HG03139 (cell line): Measurements from ENCODE around the gene STPG1.
"Not testable (repeated sequence)": the region's sequence is repeated elsewhere in the genome, so short reads cannot be mapped to it uniquely, and the experiment has no call there.

Experiments used
- ATAC-seq: cut with Tn5 transposase; IDR thresholded peaks from one replicate; pipeline ENCODE4 v1.9.1; 2021; ENCODE audit not compliant: unreplicated experiment

The STPG1 gene, protein sequence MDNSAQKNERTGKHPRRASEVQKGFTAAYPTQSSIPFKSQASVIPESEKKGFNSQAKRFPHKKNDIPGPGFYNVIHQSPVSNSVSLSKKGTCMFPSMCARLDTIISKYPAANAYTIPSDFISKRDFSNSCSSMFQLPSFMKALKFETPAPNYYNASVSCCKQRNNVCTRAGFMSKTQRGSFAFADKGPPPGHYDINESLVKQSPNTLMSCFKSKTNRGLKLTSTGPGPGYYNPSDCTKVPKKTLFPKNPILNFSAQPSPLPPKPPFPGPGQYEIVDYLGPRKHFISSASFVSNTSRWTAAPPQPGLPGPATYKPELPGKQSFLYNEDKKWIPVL

DNA sequence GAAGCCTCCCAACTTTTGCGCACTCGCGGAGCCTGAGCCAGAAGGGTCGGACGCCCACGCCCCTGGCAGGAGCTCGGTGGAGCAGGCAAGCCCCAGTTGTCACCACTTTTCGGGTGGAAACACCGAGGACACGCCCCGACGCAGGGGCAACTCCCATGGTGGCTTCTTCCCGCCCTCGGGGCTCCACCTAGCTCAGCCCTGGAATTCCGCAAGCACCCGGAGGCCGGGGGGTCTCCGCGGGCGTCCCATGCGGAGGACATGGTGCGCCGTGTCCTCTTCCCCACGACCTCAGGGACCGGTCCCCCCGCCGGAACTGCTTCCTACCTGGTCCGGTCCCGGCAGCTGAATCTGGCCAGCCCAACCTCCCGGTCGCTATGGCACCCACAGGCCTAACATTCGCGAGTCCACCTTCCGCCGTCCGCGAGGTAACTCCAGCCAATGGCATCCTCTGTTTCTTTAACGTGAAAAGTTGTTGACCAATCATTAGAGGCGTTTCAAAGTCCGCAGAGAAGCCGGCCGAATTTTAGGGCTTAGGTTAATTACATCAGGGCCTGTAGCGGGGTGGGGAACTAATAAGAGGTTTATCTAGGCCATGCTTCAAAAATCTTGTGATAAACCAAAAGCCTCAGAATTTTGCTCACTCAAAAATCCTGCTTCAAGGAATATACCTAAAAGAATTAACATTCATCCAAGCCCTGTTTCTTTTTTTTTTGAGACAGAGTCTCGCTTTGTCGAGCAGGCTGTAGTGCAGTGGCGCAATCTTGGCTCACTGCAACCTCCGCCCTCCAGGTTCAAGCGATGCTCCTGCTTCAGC is at the start of gene STPG1:
TSS of gene STPG1 (minus strand) at position 433 of the 814 bp plus-strand sequence. CDS start 12,394 bp downstream, outside the sequence.
- ATAC-seq: no peak

DNA sequence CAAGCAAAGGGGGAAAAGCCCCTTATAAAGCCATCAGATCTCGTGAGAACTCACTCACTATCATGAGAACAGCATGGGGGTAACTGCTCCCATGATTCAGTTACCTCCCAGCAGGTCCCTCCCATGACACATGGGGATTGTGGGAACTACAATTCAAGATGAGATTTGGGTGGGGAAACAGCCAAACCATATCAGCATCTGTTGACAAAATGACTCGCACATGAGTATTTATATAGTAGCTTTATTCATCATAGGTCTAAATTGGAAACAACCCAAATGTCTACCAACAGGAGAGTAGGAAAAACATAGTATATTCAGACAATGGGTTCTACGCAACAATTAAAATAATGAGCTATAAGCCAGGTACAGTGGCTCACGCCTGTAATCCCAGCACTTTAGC is 48.5 kb upstream of the STPG1 start:
- ATAC-seq: not testable (repeated sequence)

GRCh38 chr1:24459551-24460266 is 46.1 kb upstream of the STPG1 start:
- no peak for ATAC-seq

- ATAC-seq: no peak
These were observed 44.3 kb upstream of the STPG1 start for GRCh38 chr1:24457866-24458265.

DNA sequence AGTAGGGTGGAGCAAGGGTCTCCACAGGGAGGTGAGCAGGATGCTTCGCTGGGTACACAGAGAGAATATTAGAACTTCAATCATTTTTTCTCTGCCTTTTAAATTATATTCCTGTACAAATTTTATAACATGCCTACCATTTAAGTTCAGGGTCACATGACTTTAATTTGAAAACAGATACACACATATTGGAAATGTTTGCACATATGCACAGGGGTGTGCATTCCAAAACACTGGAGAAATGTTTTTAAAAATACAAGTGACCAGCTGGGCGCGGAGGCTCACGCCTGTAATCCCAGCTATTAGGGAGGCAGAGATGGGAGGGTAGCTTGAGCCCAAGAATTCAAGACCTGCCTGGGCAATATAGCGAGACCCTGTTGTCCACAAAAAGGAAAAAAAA is 41.7 kb upstream of the STPG1 start:
- no peak for ATAC-seq

GRCh38 chr1:24454673-24455072 is 41.1 kb upstream of the STPG1 start:
- ATAC-seq: no peak

- ATAC-seq: no peak
These were observed 39.4 kb upstream of the STPG1 start for GRCh38 chr1:24452922-24453485.

GRCh38 chr1:24451746-24452145 is 38.2 kb upstream of the STPG1 start:
- ATAC-seq: no peak

- ATAC-seq: no peak
These were observed 37.3 kb upstream of the STPG1 start for GRCh38 chr1:24450857-24451397.

DNA sequence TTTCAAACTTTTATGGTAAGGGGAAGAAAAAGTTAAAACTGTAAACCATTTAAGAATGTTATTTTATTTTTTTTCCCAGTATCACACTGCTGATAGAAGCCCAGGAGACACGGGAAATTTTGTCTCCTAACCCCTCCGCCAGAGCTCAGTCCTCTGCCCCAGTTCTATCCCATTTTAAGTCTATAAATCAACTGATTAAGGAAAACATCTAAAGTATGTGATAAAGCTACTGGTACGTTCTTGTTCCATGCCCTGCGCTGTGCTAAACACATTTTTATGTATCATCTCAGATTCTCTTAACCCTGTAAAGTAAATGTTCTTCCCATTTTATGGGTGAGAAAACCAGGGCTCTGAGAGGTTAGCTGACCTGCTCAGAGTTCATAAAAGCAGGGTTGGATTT is 36.7 kb upstream of the STPG1 start:
- no peak for ATAC-seq

DNA sequence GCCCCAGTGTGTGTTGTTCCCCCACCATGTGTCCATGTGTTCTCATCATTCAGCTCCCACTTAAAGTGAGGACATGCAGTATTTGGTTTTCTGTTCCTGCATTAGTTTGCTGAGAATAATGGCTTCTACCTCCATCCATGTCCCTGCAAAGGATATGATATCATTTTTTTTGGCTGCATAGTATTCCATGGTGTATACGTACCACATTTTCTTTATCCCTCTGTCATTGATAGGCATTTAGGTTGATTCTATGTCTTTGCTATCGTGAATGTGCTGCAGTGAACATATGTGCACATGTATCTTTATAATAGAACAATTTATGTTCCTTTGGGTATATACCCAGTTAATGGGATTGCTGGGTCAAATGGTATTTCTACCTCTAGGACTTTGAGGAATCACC is 32.9 kb upstream of the STPG1 start:
- ATAC-seq: not testable (repeated sequence)

DNA sequence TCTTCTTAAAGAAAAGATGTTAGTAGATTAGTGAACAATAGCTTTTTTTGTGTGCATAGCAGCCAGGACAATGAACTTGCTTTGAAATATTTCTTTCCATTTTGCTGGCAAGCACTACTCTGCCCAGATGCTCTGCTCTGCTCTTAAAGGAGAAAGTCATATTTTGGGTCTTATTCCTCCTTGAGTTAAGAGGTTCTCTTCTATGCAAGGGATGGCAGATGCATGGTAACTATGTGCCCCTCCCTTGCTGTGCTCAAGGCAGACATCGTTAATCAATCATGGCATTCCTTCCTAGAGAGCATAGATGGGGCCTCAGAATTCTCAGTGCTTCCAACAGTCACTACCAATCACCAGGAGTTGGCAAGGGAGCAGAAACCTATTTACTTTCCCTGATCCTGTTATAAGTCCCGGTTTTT is 29.7 kb upstream of the STPG1 start:
- no peak for ATAC-seq

DNA sequence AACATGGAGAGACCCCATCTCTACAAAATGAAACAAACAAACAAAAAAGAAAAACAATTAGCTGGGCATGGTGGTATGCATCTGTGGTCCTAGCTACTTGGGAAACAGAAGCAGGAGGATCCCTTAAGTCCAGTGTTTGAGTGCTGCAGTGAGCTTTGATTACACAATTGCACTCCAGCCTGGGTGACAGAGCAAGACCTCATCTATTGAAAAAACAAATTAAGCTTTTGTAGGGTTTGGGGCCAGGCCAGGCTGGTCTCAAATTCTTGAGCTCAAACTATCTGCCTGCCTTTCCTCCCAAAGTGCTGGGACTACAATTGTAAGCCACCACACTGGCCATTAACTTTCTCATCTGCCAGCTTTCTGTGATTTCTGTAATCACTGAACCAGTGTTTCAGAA is 29.2 kb upstream of the STPG1 start:
- ATAC-seq: no peak

GRCh38 chr1:24441996-24442668 is 28.6 kb upstream of the STPG1 start:
- no peak for ATAC-seq

DNA sequence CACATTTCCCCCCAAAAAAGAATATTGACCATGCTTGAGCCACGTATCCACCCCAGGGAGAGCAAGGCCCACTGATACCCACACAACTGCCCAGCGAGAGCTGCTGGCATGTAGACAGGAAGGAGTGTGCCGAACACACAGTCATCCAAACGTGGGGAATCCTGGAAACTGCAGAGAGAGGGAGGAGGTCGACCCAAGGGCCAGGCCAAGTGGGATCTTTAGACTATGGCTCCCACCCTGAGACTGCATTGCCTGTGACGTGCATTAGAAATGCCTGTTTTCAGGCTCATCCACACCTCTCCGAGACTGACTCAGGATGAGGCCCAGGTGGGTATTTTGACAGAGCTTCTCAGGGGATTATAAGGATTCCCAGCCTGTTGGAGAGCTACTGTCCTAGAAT is 27.9 kb upstream of the STPG1 start:
- ATAC-seq: no peak

DNA sequence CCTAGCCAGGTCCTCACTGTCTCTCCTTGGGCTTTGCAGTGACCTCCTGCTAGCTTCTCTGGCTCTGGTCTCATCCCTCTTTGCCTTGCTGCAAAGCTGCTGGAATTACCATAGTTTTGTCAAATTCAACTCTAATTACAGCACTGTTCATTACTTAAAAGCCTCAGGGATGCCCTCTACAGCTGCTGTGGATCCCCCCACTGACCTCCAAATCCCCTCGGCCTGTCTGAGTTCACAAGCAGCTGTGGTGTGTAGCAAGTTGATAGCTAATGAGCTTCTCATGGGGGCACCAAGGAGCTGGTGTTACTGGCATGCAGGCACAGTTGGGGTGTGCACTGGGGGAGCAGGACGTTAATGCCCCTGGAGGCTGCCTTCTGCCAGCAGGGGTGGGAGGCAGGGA is 26.9 kb upstream of the STPG1 start:
- no peak for ATAC-seq

GRCh38 chr1:24438423-24438901 is 24.9 kb upstream of the STPG1 start:
- no peak for ATAC-seq

DNA sequence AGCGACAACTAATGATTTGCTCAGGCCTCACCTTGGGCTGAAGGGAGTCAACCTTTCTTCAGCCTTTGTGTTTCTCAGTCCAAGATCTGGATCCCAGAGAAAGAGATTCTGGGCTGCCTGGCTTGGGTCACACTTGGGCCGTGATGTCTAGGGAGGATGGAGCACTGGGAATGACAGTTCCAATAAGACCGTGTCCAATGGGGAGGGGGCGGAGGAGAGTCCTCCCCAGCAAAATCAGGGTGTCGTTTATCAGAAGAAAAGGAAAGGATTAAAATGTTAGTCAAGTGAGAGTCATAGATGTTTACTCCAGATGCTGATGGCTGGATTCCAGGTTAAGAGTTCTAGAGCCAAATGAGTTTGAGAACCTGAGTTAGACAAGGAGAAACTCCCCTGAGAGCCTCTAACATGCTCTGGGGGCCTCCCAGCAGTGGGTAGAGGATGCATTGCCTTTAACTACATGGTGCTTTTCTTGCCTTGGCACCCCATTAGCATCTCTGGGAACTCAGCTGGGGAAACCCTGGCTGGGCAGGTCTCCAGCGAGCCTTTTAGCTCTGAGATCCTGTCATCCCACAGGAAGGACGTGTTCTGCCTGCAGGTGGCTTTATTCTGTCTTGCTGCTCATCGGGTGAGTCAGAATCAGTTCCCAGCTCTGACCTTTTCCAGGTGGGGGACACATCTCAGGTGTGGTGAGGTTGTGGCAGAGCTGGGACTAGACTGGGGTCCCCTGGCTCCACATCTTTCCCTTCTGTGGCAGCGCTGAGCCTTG is 24.2 kb upstream of the STPG1 start:
- no peak for ATAC-seq

DNA sequence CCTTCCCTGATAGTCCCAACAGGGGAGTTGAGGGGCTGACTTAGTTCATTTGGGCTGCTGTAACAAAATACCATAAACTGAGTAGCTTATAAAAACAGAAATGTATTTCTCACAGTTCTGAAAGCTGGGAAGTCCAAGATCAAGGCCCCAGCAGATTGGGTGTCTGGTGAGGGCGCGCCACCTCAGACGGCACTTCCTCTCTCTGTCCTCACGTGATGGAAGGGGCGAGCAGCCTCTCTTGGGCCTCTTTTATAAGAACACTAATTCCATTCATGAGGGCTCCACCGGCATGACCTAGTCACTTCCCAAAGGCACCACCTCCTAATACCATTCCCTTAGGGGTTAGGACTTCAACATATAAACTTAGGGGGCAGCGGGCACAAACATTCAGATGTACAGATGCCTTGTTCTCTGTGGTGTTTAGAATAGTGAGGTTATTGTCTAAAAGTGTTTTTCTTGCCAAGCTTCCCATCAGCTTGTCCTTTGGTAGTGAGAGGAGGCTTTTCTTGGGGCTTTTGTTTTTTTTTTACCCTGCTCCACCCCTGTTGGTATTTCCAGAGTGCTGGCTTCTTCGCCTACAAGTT is 22.3 kb upstream of the STPG1 start:
- ATAC-seq: no peak
